GM12878 (cell line): Measurements from ENCODE around the gene GORASP1. TPM values are rescaled to one million over a fixed set of nuclear protein-coding genes. Genes with fewer than 3 reads are reported as not detected.

Experiments
- ATAC-seq: fragments of 200-7000 bp; cut with Tn5 transposase; 3 replicates; pipeline ENCODE4 v1.9.1; 2020; ENCODE audit warnings: mild to moderate bottlenecking, moderate library complexity
- BruUV-seq: library from RNA; stranded (reverse); fragments of 400-500 nt; replicated peaks from 2 replicates; lab custom pipeline; 2021; lab: Mats Ljungman, UMichigan
- CTCF ChIA-PET: fragments of 300-600 bp; sonication (Branson Sonifier 250); formaldehyde crosslinking; extraction: SDS; loops from one replicate; lab custom pipeline; 2021; ENCODE audit warnings: inconsistent platforms; lab: Yijun Ruan, JAX
- POLR2A ChIA-PET: fragments of 350-600 bp; formaldehyde crosslinking; extraction: SDS; loops from one replicate; lab custom pipeline; 2021; ENCODE audit warnings: inconsistent platforms; lab: Charles Lee
- RAD21 ChIA-PET: fragments of 300-600 bp; sonication (Branson Sonifier 250); formaldehyde crosslinking; loops from one replicate; lab custom pipeline; 2023; ENCODE audit warnings: antibody characterized with exemption; ENCODE audit not compliant: unreplicated experiment; lab: Charles Lee
- SMC1A ChIA-PET: fragments of 300-600 bp; sonication (Branson Sonifier 250); formaldehyde crosslinking; loops from one replicate; lab custom pipeline; 2023; ENCODE audit not compliant: unreplicated experiment, uncharacterized antibody; lab: Charles Lee
- DNase-seq: peaks from one replicate; pipeline ENCODE4 v3.0.0-alpha.2; 2011; ENCODE audit warnings: low read depth, low spot score
- FAIRE-seq: peaks from 3 replicates; lab custom pipeline; 2011; peaks lifted over from hg19 to GRCh38; lab: Jason Lieb, UNC
- H2AFZ ChIP-seq: 2 replicates; pipeline ENCODE4 v1.6.0; 2011; ENCODE audit warnings: low read depth, low read length, control low read depth; ENCODE audit not compliant: control insufficient read depth
- H3K27ac ChIP-seq: 2 replicates; pipeline ENCODE4 v1.5.1; 2011; ENCODE audit warnings: control low read depth; ENCODE audit not compliant: control insufficient read depth, insufficient read depth
- H3K27me3 ChIP-seq, 2 experiments: replicated peaks in 1 of 2; 2 replicates each; pipeline versions ENCODE4 v1.6.0 to v1.6.1; 2011; ENCODE audit warnings: low read length in 1 of 2; ENCODE audit not compliant: control insufficient read depth in 2 of 2, insufficient read depth in 2 of 2
- H3K36me3 ChIP-seq, 2 experiments: 2 replicates each; pipeline ENCODE4 v1.5.1; 2011; ENCODE audit warnings: low read length in 1 of 2; ENCODE audit not compliant: control insufficient read depth in 2 of 2, insufficient read depth in 2 of 2
- H3K4me1 ChIP-seq: 2 replicates; pipeline ENCODE4 v1.6.1; 2011; ENCODE audit warnings: mild to moderate bottlenecking, low read length, moderate library complexity, mixed read lengths; ENCODE audit not compliant: control insufficient read depth, insufficient read depth
- H3K4me2 ChIP-seq: 2 replicates; pipeline ENCODE4 v1.6.0; 2011; ENCODE audit warnings: control low read depth; ENCODE audit not compliant: control insufficient read depth, insufficient read depth
- H3K4me3 ChIP-seq: fragments of 200-600 bp; sonication (generic); 2 replicates; pipeline ENCODE4 v1.5.1; 2016
- H3K79me2 ChIP-seq: 2 replicates; pipeline ENCODE4 v1.6.0; 2011; ENCODE audit warnings: low read length; ENCODE audit not compliant: control insufficient read depth, insufficient read depth
- H3K9ac ChIP-seq: 2 replicates; pipeline ENCODE4 v1.8.0; 2011; ENCODE audit warnings: low read length, control low read depth, mixed read lengths; ENCODE audit not compliant: control insufficient read depth, insufficient read depth
- H3K9me3 ChIP-seq: replicated peaks from 3 replicates; pipeline ENCODE4 v1.5.1; 2011; ENCODE audit warnings: mild to moderate bottlenecking, low read length; ENCODE audit not compliant: control insufficient read depth, insufficient read depth
- H4K20me1 ChIP-seq: 2 replicates; pipeline ENCODE4 v1.6.0; 2011; ENCODE audit not compliant: control insufficient read depth, insufficient read depth
- CBFB ChIP-seq: IDR thresholded peaks from 2 replicates; pipeline ENCODE4 v1.6.1; 2016; ENCODE audit warnings: antibody characterized with exemption, low read depth
- CHD4 ChIP-seq: fragments of 200-600 bp; sonication (generic); IDR thresholded peaks from 2 replicates; pipeline ENCODE4 v1.6.1; 2016; ENCODE audit warnings: mild to moderate bottlenecking
- CREM ChIP-seq: IDR thresholded peaks from 2 replicates; pipeline ENCODE4 v1.6.1; 2014; ENCODE audit warnings: antibody characterized with exemption, low read depth
- EED ChIP-seq: sonication (generic); IDR thresholded peaks from 2 replicates; pipeline ENCODE4 v1.6.1; 2016; ENCODE audit warnings: antibody characterized with exemption, low read depth
- EGR1 ChIP-seq, 2 experiments: IDR thresholded peaks; 1 replicate in 1 of 2; 2 replicates in 1 of 2; pipeline ENCODE4 v1.6.1; 2011 to 2012; ENCODE audit warnings: low read depth in 2 of 2, low read length in 2 of 2, borderline replicate concordance in 1 of 2, mild to moderate bottlenecking in 1 of 2, moderate library complexity in 1 of 2
- IRF4 ChIP-seq: IDR thresholded peaks from 2 replicates; pipeline ENCODE4 v1.6.1; 2011; ENCODE audit warnings: low read depth, low read length
- KDM1A ChIP-seq: fragments of 200-600 bp; sonication (generic); IDR thresholded peaks from 2 replicates; pipeline ENCODE4 v1.6.1; 2016; ENCODE audit warnings: borderline replicate concordance
- MTA3 ChIP-seq: IDR thresholded peaks from 2 replicates; pipeline ENCODE4 v1.6.1; 2012; ENCODE audit warnings: low read length, inconsistent platforms, borderline replicate concordance
- MYC ChIP-seq: IDR thresholded peaks from 2 replicates; pipeline ENCODE4 v1.6.1; 2011; ENCODE audit warnings: mild to moderate bottlenecking, low read length, moderate library complexity, inconsistent platforms; ENCODE audit not compliant: insufficient read depth, insufficient replicate concordance, insufficient read length, severe bottlenecking
- PAX5 ChIP-seq: IDR thresholded peaks from 2 replicates; pipeline ENCODE4 v1.6.1; 2011; ENCODE audit warnings: low read depth, low read length, borderline replicate concordance
- RCOR1 ChIP-seq: conservative IDR thresholded peaks from 2 replicates; pipeline ENCODE4 v1.6.1; 2012; ENCODE audit warnings: low read depth, low read length, improper control_type of control experiment
- SIX5 ChIP-seq: IDR thresholded peaks from 2 replicates; pipeline ENCODE4 v1.6.1; 2011; ENCODE audit warnings: mild to moderate bottlenecking, low read depth, low read length, moderate library complexity; ENCODE audit not compliant: severe bottlenecking
- SREBF2 ChIP-seq: IDR thresholded peaks from 2 replicates; pipeline ENCODE4 v1.6.1; 2012; ENCODE audit warnings: mild to moderate bottlenecking, low read length
- STAT1 ChIP-seq: fragments of 450-650 bp; conservative IDR thresholded peaks from 2 replicates; pipeline ENCODE4 v1.6.1; 2014; ENCODE audit warnings: antibody characterized with exemption, mild to moderate bottlenecking
- TCF12 ChIP-seq: IDR thresholded peaks from 2 replicates; pipeline ENCODE4 v1.6.1; 2011; ENCODE audit warnings: low read depth, mild to moderate bottlenecking, low read length
- ZNF24 ChIP-seq: fragments of 450-650 bp; IDR thresholded peaks from 2 replicates; pipeline ENCODE4 v1.6.1; 2017; ENCODE audit warnings: antibody characterized with exemption, mild to moderate bottlenecking
- ZNF622 ChIP-seq: fragments of 450-650 bp; IDR thresholded peaks from 2 replicates; pipeline ENCODE4 v1.6.1; 2017; ENCODE audit warnings: mild to moderate bottlenecking, inconsistent platforms
- WGBS: methylation state at CpG from one replicate; pipeline ENCODE4 v1.1.6; 2016; ENCODE audit warnings: low lambda C conversion rate; ENCODE audit not compliant: insufficient replicate concordance, insufficient coverage; ENCODE audit errors: missing lambda C conversion rate; 5-methylcytosine and 5-hydroxymethylcytosine counted together
- in situ Hi-C: fragments of 300-500 bp; cut with MboI; formaldehyde crosslinking; loops from 9 replicates; pipeline ENCODE4 v1.14.3; 2018; ENCODE audit warnings: mixed read lengths
- intact Hi-C: fragments of 100-400 bp; cut with micrococcal nuclease; formaldehyde crosslinking; loops from one replicate; pipeline ENCODE4 v1.14.2; 2022; ENCODE audit not compliant: unreplicated experiment
- polyA plus RNA-seq, 11 experiments: library from polyadenylated mRNA; depleted of rRNA in 4 of 11; unstranded in 6 of 11; stranded (reverse) in 5 of 11; fragments of >200 nt; fragmentation: Nextera tagmentation in 4 of 11; fragmentation: Illumina TruSeq in 1 of 11; extraction: Ambion mirVana in 4 of 11; extraction: Trizol in 1 of 11; gene quantifications; 1 replicate in 1 of 11; 2 replicates in 10 of 11; pipeline versions ENCODE4 v1.2.1 to v1.2.3, GENCODE V29; 2011 to 2016; ENCODE audit warnings: inconsistent platforms in 2 of 11, missing spikeins in 2 of 11, low read depth in 1 of 11
- total RNA-seq, 4 experiments: library from RNA; depleted of rRNA in 3 of 4; stranded (reverse); fragments of >200 nt in 3 of 4; fragmentation: Illumina TruSeq in 1 of 4; extraction: Trizol in 1 of 4; gene quantifications; 2 replicates each; pipeline versions ENCODE4 v1.2.1 to v1.2.3, GENCODE V29; 2013 to 2021
- TF ChIP-seq, protein P1 (sequence below): fragments of 450-650 bp; IDR thresholded peaks from 2 replicates; pipeline ENCODE4 v1.6.1; 2016; ENCODE audit warnings: mild to moderate bottlenecking, moderate library complexity, borderline replicate concordance
- TF ChIP-seq, protein P2 (sequence below): fragments of 450-650 bp; IDR thresholded peaks from 2 replicates; pipeline ENCODE4 v1.6.1; 2017; ENCODE audit warnings: mild to moderate bottlenecking
- TF ChIP-seq, protein P3 (sequence below): IDR thresholded peaks from 2 replicates; pipeline ENCODE4 v1.6.1; 2011; ENCODE audit warnings: low read depth, mild to moderate bottlenecking, low read length, moderate library complexity, borderline replicate concordance; ENCODE audit errors: extremely low read depth

Gene GORASP1
- total and polyA plus RNA-seq, 10 of the 15 experiments (the other 5 are each of a cell fraction or from before 2014, with no cell fraction given) = 3.6 to 32.7 (median 23.2) TPM

DNA sequence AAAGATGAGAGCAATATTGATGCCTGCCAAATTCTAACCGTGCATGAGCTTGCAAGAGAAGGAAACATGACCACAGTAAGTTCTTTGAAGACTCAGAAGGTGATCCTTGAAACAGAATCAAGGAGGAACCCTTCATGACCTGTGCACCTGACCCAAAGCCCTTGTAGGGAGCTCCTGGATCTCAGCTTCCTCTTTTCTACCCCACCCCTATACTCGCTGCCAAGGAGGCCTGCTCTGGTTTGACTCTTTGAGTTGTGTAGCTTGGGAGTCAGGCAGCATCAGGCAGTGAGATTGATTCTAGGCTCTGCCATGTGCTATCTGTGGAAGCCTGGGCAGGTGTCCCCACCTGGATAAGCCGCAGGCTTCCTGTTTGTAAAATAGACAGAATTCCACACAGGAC, 10.7 kb upstream of the GORASP1 start (continued):
- TF ChIP-seq, protein P1, sequence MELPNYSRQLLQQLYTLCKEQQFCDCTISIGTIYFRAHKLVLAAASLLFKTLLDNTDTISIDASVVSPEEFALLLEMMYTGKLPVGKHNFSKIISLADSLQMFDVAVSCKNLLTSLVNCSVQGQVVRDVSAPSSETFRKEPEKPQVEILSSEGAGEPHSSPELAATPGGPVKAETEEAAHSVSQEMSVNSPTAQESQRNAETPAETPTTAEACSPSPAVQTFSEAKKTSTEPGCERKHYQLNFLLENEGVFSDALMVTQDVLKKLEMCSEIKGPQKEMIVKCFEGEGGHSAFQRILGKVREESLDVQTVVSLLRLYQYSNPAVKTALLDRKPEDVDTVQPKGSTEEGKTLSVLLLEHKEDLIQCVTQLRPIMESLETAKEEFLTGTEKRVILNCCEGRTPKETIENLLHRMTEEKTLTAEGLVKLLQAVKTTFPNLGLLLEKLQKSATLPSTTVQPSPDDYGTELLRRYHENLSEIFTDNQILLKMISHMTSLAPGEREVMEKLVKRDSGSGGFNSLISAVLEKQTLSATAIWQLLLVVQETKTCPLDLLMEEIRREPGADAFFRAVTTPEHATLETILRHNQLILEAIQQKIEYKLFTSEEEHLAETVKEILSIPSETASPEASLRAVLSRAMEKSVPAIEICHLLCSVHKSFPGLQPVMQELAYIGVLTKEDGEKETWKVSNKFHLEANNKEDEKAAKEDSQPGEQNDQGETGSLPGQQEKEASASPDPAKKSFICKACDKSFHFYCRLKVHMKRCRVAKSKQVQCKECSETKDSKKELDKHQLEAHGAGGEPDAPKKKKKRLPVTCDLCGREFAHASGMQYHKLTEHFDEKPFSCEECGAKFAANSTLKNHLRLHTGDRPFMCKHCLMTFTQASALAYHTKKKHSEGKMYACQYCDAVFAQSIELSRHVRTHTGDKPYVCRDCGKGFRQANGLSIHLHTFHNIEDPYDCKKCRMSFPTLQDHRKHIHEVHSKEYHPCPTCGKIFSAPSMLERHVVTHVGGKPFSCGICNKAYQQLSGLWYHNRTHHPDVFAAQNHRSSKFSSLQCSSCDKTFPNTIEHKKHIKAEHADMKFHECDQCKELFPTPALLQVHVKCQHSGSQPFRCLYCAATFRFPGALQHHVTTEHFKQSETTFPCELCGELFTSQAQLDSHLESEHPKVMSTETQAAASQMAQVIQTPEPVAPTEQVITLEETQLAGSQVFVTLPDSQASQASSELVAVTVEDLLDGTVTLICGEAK = no peak
- no peak for TF ChIP-seq TCF12

DNA sequence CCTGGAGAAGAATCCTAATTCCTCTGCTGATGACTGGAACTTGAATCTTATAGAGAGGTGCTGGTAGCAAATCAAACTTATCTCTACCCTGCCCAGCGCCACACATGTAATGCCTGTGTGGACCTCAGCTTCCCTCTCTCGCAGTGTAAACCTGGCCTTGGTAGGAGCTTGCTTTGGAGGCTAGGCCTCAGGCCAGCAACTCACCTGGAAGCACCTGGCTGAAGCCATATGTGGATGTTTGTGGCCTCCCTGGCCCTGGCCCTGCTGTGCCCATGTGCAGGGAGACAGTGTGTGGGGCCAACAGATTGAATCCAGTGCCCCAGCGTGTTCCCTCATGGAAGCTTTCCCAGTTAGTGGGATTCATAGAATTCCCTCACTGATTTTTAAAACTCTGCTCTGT, 8.4 kb upstream of the GORASP1 start:
- in situ Hi-C loops = no loop called here
- WGBS = 98% methylated on average over 3 of the region's 3 CpGs
- no peak for TF ChIP-seq IRF4
- no peak for TF ChIP-seq SREBF2
- TF ChIP-seq PAX5 = no peak
- TF ChIP-seq CREM = no peak
- no peak for TF ChIP-seq CBFB
- TF ChIP-seq EED = no peak
- TF ChIP-seq MYC = no peak
- no peak for TF ChIP-seq RCOR1
- no peak for TF ChIP-seq STAT1
- no peak for TF ChIP-seq EGR1 (IDR thresholded peaks at IDR 0.05; ENCODE audit: borderline replicate concordance in 1 of 2, low read depth in 2 of 2, low read length in 2 of 2)
- TF ChIP-seq, protein P2, sequence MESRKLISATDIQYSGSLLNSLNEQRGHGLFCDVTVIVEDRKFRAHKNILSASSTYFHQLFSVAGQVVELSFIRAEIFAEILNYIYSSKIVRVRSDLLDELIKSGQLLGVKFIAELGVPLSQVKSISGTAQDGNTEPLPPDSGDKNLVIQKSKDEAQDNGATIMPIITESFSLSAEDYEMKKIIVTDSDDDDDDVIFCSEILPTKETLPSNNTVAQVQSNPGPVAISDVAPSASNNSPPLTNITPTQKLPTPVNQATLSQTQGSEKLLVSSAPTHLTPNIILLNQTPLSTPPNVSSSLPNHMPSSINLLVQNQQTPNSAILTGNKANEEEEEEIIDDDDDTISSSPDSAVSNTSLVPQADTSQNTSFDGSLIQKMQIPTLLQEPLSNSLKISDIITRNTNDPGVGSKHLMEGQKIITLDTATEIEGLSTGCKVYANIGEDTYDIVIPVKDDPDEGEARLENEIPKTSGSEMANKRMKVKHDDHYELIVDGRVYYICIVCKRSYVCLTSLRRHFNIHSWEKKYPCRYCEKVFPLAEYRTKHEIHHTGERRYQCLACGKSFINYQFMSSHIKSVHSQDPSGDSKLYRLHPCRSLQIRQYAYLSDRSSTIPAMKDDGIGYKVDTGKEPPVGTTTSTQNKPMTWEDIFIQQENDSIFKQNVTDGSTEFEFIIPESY = no peak
- no peak for TF ChIP-seq MTA3
- TF ChIP-seq, protein P3, sequence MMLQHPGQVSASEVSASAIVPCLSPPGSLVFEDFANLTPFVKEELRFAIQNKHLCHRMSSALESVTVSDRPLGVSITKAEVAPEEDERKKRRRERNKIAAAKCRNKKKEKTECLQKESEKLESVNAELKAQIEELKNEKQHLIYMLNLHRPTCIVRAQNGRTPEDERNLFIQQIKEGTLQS = no peak
- TF ChIP-seq ZNF622 = no peak
- no peak for TF ChIP-seq ZNF24
- TF ChIP-seq KDM1A = no peak
- TF ChIP-seq CHD4 = no peak
- TF ChIP-seq SIX5 = no peak

More for the DNA sequence above, 8.4 kb upstream of the GORASP1 start:
- no peak for FAIRE-seq
- Histone ChIP-seq H3K4me2 (no peak overlapping the region), H3K4me1 (peaks cover 6% of the 10 kb centered on the region), H3K27ac (no peak overlapping the region), H3K9me3 (no peaks in the 10 kb centered on the region), H4K20me1 (no peaks in the 10 kb centered on the region), H3K79me2 (no peaks in the 10 kb centered on the region), H3K36me3 (no peaks in the 10 kb centered on the region; a peak in 1 of 4 replicates), H3K27me3 (no peaks in the 10 kb centered on the region), H3K4me3 (no peak overlapping the region), H3K9ac (no peak overlapping the region), H2AFZ (no peak overlapping the region)
- DNase-seq = no peak
- BruUV-seq = no TSS peak
- ChIA-PET RAD21 (no interaction called here), CTCF (interaction anchor here (1.0 to 1.4 kb wide), 3 partner anchors 11 to 172 kb away, joined by 3 to 6 read pairs (median 3); no protein-coding TSS in a partner anchor), SMC1A (interaction anchor here (0.8 to 1.2 kb wide), 4 partner anchors 9 to 172 kb away, joined by 3 to 7 read pairs (median 4); no protein-coding TSS in a partner anchor), POLR2A (no interaction called here)
- ATAC-seq = no peak
- intact Hi-C loops = no loop called here
